Pons (tissue), 1 donor: ENCODE measurements around the gene DHRS1.

Experiments used
- DNase-seq: peaks from one replicate; pipeline ENCODE4 v3.0.0-alpha.2; 2016; ENCODE audit warnings: low spot score

Gene DHRS1

GRCh38 chr14:24262821-24263733, 36.5 kb downstream of the DHRS1 start, which contains the start of gene TGM1:
Gene TGM1 (minus strand): TSS chr14:24263177. CDS start chr14:24262352, 825 bp downstream.
- no peak for DNase-seq

GRCh38 chr14:24261969-24262327, 37.6 kb downstream of the DHRS1 start:
- DNase-seq, result no peak

- no peak for DNase-seq
Observed at GRCh38 chr14:24261256-24261968, 38.2 kb downstream of the DHRS1 start.

- no peak for DNase-seq
Observed at GRCh38 chr14:24260780-24261157, 38.8 kb downstream of the DHRS1 start.

GRCh38 chr14:24260026-24260779, 39.4 kb downstream of the DHRS1 start:
- DNase-seq, result no peak

- DNase-seq, result no peak
Observed at GRCh38 chr14:24259282-24260025, 40.1 kb downstream of the DHRS1 start.

- DNase-seq, result no peak
Observed at GRCh38 chr14:24258548-24259265, 40.9 kb downstream of the DHRS1 start.

- DNase-seq, result no peak
Observed at GRCh38 chr14:24258119-24258518, 41.5 kb downstream of the DHRS1 start.

DNA sequence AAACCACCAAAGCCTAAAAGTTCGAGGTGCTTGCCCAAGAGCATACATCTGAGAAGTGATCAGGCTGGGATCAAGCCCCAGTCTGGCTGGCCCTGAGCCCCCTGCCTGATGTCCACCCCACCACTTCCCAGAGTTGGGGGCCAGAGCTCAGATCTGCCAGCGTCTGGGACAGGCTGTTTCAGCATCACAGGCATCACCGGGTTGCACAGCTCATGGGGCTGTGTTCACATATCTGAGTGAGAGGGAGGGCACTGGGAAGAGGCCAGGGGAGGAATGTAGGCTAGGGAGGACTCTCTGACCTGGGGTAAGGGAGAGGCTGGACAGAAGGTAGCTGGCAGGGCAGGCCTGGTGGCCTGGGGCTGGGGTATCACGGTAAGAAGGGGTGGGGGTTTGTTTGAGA, 42.6 kb downstream of the DHRS1 start:
- no peak for DNase-seq

- no peak for DNase-seq
Observed at GRCh38 chr14:24255931-24256711, 43.5 kb downstream of the DHRS1 start.

DNA sequence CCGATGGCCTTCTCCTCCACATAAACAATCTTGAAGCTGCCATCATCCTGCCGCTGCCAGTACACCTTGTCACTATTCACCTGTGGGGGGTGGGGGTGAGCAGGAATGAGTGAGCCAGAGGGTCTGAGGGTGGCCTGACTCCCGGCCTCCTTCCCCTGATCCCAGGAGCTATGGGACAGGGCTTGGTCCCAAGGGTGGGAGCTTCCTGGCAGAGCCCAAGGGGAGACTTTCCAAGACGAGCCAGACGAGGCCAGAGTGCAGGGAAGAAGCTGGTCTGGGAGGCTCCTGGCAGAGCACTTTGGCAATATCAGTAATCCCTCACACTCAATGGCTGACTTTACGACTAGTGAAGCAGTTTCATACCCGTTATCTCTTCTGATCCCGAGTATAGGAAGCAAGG, 44.1 kb downstream of the DHRS1 start:
- no peak for DNase-seq

- DNase-seq, result no peak
Observed at GRCh38 chr14:24254630-24255392, 44.8 kb downstream of the DHRS1 start.

GRCh38 chr14:24253936-24254335, 45.6 kb downstream of the DHRS1 start:
- no peak for DNase-seq

DNA sequence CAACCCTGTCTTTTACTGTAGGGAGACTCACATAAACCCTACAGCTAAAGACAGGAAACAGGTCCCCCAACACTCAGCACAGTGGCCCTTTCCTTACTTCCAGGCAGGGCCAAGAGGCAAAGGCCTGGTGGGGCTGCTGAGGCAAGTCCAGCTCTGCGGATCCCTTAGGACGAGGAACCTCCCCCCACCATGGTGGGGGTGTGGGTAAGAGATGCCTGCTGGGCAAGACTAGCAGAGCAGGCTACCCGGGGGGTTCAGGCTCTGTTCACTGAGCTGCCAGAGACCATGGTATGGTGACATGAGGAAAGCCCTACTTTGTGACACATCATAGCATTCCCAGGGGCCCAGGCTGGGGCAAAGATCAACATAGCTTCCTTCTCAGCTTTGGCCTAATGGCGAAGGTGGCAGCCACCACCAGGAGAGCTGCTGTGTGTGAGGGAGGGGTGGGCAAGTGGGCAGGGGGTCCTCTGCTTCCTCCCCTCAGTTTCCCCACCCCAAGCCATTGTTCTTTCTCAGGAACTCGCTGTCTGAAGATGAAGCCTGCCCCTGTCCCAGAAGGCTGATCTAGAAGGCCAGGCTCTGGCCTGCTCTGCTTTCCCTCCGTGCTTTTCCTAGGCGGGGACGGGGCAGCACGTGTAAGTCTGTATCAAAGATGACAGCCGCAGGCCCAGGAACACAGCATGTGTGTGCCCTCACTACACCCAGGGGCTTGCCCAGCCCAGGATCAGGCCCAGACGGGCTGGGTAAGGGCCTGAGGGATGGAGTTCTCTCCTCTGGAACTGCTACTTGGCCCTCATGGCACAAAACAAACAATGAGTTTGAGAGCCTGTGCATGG, 47.1 kb downstream of the DHRS1 start:
- DNase-seq, result no peak

DNA sequence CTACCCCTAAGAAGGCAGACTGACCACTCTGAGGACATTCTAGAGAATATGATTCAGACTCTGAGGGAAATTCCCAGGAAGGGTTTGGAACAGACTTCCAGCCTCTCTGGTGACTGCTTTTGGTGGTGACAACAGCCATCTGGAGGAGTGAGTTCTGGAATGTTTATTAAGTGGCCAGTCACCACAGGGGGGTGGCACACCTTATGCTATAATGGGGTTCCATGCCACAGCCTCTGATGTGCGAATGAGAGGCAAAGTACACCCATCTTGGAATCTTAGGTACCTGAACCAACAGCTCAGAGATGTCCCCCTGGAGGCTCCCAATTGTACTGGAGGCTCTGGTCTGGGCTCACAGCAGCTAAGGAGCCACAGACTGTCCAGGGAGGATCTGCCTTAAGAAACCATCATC, 47.7 kb downstream of the DHRS1 start:
- DNase-seq, result no peak

DNA sequence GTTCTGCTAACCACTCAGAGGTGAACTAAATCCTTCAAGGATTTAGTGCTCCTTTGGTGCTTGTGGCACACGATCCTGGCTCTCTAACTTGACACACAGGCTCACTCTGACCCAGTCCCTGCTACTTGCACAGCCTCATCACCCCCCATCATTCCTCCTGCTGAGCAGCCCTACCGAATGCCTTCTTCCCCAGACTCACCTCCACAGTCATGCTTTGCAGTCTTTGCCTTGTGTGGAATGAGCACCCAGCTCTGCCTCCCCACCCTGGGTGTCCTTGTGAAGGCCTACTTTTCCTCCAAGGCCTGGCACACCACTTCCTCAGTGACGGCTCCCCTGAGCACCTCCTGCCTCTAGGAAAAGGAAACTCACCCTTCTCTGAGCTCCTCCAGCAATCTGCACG, 49.2 kb downstream of the DHRS1 start:
- no peak for DNase-seq

- DNase-seq, result no peak
Observed at GRCh38 chr14:24249230-24250021, 50.2 kb downstream of the DHRS1 start.

- DNase-seq, result no peak
Observed at GRCh38 chr14:24247422-24247821, 52.2 kb downstream of the DHRS1 start.
